HG03103 (cell line): Measurements from ENCODE around the gene MYADML2.
"Not testable (repeated sequence)": the region's sequence is repeated elsewhere in the genome, so short reads cannot be mapped to it uniquely, and the experiment has no call there.

Experiments
- ATAC-seq: cut with Tn5 transposase; IDR thresholded peaks from one replicate; pipeline ENCODE4 v1.9.1; 2021; ENCODE audit warnings: low read depth; ENCODE audit not compliant: unreplicated experiment

MYADML2 gene

DNA sequence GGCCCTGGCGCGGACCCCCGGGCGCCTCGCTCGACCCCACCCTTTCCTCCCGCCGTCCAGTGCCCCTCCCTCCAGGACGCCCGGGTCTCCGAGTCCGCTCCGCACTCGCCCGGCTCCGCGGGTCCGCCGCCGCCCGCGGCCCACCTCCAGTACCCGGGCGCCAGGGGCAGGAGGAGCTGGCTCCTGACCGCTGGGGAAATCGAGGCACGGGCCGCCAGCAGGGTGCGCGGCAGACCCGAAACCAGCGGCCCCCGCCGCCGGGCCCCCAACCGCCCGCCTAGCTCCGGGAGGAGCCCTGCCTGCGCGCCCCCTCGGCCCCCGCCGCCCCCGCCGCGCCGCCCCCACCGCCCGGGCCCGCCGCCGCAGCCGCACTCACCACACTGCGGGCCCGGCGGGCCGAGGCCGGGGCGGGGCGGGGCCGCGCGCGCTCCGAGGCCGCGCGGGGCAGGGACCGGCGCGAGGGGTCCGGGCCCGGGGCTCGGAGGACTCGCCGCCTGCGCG, 19.8 kb downstream of the MYADML2 start:
- ATAC-seq = no peak

DNA sequence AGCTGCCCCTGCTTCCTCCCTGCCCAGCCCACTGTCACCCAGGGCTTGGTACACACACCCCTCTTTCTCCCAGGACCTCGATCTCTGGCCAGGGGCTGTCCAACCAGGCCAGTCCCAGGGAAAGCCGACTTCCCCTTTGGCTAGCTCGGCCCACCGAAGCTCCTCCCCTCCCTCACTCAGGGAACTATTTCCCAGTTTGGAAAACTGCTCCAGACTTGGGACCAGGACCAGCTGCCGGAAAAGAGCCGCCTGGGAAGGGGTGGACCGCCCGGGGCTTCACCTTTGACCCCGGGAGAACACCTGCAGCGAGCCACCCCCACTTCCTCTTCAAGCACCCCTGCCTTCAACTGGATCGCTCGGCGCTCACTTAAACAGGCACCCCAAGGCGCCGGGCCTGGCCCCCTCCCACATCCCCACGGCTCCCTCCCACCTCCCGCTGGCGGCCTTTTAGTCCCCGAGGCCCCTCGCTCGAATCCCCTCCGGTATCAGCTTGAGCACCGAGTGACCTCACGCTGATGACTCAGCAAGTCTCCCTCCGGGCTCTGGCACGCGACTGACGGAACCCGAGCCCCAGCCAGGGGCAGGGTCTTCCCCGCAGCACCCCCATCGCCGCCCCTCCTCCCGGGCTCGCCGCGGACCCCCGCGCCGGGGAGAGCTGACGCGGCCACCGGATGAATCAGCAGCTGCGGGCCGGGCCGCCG, 20.4 kb downstream of the MYADML2 start:
- no peak for ATAC-seq

DNA sequence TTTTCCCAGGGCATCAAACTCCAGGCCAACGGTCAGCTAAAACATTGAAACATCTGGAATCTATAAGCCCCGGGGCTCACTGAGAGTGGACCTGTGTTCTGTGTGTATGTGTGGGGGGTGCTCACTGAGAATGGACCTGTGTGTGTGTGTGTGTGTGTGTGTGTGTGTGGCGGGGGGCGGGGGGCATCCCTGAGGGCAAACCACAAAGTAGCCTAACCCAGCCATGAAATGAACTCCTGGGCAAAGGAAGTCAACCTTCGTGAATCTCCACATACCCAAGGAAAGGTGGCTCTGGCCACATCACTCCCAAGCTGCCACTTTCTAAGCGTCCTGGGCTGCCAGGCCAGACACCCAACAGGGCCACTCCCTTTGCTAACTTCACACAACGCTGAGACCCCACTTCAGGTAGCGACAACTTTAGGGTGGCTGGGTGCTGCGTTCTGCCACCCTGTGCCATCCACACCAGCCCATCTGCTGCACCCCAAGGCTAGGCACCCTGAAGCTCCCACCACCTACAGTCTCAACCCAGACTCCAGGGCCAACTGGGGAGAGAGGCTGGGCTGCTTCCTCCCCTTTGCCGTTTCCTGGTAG, 21.1 kb downstream of the MYADML2 start:
- ATAC-seq = no peak

DNA sequence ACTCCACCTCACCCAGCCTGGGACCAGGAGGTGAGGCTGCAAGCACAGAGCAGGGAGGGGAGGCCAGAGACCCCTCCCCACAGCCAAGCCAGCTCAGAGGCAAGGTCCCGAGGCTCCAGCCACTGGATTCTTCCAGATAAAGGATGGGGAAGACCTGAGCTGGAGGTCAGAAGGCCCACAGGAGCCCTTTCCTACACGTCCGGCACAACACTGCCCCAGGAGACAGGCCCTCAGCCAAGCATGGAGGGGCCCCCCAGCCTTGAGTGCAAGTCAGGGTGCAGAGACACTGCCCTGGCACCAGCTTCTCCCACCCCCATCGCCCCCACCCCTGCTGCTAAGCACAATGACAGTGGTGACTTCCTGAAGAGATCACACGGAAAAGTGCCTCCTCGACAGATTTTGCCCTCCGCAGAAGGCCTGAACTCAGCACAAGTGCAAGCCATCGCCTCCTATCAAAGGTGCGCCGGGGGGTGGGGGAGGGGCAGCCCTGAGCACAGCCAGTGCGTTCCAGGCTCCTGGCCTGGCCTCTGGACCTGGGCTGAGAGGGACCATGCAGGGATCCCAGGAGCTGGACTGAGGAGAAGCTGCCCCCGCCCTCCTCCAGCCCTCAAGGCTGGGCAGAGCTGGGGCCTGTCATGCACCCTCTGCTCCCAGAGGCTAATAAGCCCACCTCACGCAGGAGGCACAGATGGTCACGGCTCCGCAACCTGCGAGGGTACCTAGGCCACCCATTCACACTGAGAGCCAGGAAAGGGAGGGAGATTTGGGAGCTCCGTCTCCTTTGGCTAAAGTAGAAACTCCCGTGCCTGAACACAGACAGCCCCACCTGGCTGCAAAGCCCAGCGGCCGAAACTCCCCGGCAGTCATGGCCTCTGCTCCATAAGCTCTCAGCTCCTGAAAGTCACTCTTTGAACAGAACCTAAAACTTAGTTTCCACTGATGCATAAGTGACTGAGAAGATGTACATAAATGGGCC, 22.2 kb downstream of the MYADML2 start:
- ATAC-seq = no peak

DNA sequence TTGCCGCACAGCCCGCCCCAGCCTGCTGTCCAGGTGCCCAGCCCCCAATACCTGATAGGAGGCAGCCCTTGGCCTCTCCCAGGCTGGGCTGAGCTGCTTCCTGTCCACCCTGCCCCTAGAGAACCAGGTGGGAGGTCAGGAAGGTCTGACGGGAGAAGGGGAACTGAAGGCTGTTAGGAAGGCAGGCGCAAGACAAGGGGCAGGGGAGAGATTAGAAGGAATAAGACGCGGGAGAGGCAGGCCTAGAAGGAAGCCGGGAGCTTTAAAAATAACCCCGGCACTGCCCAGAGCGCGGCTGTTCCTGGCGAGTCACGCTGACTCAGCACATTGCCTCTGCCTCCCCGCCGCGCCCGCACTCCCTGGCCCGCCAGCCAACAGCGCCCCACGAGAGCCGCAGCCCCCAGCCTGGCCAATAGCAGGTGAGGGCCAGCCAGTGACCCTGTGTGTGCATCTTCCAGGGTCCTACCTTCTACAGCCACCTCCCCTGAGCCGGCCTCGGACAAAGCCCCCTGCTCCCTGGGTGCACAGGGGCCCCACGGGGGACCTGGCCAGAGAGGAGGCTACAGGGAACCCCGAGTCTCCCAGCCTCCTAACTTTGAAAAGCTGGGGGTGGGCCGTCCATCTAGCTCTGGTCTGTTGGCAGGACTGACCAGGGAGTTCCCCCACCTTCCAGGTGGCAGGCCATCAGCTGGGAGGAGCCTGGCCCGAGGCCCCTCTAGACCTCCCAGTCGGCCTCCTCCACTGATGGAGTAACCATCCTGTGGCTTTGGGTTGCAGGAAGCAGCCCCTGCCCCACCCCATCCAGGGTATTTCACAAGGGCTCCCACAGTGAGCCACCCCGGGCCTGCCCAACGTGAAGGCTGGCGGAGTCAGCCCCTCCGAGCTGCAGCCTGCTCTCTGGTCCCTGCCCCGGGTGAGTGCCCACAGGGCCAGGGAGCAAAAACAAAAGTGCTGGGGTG, 23.5 kb downstream of the MYADML2 start:
- no peak for ATAC-seq

DNA sequence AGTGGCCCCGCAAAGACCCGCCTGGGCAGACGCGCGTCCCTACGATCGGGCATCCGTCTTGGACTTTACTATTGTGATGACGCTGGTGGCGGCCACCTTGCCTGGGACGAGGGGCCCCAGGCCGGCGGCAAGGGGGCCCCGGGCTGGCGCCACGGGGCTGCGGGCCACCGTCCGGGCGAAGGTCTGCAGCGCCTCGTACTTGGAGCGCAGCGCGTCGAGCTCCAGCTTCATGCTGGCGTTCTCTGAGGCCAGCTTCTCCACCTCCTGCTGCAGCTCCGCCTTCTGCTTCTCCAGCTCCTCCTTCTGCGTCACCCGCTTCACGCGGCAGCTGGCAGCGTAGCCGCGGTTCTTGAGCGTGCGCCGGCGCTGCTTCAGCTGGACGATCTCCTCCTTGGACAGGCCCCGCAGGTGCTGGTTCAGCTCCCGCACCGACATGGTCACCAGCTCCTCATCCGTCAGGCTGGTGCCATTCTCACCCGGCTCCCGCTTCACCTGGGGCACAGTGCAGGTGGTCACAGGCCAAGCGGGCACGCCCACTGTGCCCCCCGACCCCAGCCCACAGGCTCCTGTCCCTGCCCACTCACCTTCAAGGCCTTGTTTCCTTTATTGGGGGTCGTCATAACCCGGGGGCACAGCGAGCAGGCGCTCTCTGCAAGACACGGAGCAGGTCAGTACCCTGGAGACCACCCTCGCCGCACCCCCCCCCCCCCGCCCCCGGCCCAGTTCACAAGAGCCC, 24.3 kb downstream of the MYADML2 start:
- no peak for ATAC-seq

DNA sequence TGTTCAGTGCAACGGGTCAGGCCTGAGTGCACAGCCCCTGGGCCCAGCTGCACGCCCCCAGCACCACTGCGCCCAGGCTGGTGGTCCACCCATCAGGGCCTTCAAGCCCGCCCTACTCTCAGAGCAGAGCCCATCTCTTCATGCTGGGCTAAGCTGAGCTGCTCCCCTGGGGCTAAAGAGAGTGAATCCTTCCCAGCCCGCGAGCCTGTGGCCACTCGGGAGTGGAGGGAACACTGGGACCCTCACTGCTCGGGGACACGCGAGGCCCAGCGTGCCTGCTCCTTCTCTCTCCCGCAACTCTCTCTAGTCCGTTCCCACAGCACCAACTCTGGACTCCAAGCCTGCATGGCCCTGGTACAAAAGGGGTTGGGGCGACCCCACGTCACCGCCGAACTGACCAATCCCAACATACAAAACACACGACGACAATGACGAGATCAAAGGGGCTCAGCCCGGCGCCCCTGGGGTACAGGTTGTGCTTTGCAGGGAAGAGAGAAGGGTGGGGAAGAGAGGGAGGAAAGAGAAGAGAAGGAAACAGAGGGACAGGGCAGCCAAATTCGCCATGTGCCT, 25.0 kb downstream of the MYADML2 start:
- ATAC-seq = no peak

DNA sequence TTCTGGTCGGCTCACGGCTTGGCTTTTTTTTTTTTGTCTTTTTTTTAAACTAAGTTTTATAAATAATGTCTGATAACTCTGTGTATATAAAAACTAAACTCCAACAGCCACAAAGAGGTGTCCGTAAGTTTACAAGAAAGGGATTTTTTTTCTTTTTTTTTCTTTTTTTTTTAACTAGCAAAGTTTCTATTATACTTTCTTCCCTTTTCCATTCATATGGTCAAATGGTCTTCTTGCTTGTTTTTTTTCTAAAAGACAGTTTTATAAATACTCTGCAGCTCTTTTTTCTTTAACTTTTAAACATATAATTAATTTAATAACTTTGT, 25.5 kb downstream of the MYADML2 start:
- no peak for ATAC-seq

DNA sequence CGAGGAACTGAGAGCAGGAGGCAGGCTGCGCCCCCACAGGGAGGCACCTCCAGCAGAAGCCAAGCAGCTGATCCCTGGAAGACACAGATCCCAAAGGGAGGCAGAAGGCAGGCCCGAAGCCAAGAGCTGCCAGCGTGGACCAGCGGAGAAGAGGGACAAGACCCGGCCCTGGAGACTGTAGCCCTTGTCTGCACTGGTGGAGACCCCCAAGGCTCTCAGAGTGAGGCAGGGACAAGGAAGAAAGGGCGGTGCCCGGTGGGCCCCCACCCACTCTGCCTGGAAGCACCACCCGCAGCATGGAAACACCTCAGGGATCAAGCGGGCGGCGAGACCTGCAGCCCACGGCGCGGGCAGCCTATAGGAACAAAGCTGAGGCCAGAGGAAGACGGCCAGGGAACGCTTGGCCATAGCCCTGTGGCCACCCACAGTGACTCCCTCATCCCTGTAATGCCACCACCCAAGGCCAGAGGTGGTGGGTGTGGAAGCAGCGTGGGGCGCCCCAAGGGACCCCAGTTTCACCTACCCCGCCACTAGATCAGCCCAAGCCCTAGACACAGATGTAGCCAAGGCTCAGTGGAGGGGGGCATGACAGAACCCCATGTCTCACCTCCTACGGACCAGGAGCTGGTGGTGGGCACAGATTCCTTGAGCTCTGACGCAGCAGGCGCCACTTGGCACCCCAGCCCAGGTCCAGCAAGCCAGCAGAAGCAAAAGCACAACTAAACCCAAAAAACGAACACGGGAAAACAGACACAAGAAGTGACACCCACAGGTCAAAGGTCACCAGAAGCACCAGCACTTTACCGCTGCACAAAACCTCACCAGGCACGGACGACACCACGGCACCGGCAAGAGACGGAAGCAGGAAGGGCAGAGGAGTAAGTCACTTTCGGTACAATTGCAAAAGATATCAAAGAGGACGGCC, 26.2 kb downstream of the MYADML2 start:
- no peak for ATAC-seq

DNA sequence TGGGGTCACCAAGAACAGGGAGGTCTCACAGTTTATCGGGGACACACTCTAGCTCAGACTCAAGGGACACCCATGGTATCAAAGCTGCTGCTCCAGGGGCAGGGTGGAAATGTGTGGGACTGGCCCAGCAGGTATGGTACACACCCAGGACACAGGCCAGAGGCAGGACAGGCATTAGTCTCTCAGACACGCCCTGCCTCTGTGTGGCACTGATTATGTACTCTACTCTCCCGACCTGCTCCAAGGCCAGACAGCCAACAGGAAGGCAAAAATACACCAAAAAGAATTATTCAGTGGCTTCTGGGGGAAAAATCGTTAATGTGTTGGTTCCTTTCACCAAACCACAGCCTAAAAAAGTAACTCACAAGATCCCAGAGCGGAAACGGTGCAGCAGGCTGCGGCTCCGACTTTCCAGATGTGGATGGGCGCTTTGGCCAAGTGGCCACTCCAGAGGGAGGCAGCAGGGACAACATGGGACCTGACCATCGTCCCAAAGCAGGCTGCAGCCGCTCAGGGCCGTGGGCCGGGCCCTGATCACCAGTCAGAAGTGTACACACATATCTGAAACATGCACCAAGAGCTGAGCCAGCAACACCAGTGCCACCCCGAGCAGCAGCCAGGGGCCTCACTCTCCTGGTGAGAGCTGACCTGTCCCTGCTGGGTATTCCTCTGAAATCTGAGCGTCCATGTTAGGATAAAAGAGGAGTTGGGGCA, 28.0 kb downstream of the MYADML2 start:
- no peak for ATAC-seq

DNA sequence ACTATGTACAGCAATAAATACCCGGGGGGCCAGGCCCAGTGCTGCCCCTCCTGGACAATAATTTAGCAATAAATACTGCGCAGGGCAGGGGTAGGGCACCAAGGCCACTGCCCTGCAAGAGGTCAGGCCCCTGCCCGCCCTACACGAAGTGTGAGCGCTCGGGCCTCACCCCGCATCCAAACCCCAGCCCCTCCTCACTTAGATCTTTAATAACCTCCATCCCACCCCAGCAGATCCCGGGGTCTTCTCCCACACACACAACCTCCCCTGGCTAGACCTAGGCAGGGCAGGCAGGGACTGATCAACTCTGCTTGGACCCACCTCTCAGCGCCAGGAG, 28.7 kb downstream of the MYADML2 start:
- not testable (repeated sequence) for ATAC-seq

DNA sequence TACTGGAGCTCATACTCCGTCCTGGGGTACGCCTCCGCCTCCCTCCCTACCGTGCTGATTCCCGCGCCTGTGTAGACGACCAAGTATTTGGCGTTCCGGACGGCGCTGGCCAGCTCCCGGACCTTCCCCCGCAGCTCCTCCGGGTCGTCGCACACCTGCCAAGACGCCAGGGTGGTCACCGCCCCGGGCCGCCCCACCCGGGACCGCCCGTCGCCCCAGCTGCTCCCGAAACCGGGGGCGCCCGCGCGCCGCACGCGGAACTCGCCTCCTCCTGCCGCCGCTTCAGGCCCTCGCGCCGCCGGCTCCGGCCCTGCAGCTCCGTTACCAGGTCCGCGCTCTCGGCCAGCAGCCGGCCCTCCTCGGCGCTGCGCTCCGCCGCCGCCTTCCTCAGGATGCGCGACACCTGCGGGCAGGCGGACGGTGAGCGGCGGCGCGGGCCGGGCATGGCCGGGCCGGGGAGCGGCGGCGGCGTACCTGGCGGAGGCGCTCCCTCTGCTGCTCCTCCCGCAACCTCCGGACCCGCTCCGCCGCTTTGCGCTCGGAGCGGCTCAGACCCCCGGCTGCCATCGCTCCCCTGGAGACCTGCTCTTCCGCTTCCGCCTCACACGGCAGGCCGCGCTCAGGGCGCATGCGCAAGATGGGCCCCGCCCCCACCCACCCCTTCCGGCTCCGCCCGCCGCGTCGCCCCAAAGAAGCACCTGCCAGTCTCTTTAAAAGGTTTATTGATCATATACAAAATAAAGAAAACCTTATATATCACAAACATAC, 29.3 kb downstream of the MYADML2 start, which contains the start of gene SIRT7:
Gene SIRT7 (minus strand): TSS at position 612 of the 768 bp plus-strand sequence. CDS start 45 bp downstream, at position 567.
- ATAC-seq = peak; percentile 55

DNA sequence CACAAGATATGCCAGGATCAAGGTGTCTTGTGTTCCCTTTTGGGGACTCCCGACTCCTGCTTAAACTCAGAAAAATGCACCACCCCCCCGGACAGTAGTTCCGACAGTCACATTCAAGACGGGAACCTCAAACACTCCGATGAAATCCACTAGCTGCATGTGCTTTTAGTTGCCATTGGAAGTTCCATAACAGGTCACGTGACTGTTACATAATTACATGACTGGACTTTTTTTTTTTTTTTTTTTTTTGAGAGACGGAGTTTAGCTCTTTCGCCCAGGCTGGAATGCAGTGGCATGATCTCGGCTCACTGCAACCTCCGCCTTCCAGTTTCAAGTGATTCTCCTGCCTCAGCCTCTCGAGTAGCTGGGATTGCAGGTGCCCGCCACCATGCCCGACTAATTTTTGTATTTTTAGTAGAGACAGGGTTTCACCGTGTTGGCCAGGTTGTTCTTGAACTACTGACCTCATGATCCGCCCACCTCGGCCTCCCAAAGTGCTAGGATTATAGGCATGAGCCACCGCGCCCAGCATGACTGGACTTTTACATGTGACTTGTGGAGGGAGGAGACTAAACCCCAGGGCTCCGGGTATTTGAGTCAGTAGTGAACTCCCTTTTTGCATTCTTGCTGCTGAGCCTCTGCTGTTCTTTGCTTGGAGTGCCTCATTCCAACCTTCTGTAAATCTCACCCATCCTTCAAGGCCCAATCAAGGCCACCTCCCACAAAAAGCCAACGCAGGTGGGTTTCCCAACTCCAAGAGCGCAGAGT, 30.6 kb downstream of the MYADML2 start:
- no peak for ATAC-seq

DNA sequence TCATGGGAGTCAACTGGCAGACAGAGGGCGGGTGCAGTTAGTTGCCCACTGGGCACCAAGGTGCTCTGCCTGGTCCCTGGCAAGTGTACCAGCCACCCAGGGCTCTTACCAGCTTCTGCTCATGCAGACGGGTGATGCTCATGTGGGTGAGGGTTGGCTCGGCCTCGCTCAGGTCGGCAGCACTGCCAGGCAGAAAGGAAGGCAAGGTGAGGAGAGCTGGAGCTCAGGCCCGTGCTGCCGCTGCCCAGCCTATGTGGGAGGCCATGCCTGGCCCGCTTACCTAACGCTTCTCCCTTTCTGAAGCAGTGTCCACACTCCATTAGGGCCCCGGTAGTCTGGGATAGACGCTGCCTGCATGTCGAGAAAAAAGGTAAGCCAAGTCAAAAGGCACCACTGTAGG, 31.7 kb downstream of the MYADML2 start:
- no peak for ATAC-seq

DNA sequence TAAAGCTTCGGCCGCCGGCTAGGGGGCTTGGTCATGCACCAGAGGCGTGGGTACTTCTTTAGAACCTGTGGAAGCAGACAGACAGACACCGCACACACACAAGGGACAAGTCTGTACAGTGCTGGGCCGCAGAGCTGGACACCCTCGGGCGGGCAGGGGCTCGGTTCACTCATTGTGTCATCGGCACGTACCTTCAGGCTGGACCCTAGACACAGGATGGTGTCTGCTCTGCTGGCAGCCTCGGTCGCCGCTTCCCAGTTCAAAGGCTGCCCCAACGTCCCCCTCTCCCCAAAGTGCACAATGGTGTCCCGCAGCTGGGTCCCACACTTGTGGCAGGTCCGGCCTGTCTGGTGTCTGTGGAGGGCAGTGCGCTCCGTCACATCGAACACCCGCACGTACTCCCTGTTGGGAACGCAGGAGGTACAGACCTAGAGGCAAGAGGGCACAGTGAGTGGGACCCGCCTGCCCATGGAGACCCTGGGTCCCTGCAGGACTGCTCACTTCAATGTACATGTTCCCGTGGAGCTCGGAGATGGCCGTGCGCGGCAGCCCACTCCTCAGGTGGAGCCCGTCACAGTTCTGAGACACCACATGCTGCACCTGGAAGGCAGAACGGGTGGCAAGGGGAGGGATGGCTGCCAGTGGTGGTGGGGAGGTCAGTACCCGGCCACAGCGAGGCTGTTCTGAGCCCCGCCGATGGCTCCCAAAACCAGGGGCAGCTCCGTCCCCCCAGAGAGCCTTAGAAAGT, 32.8 kb downstream of the MYADML2 start:
- ATAC-seq = no peak
